Fibroblast of lung (primary cell): ENCODE results near the gene CIPC.

Experiments used
- CTCF ChIP-seq, 2 donors: IDR thresholded peaks in 1 of 2; conservative IDR thresholded peaks in 1 of 2; 1 replicate in 1 of 2; 2 replicates in 1 of 2; pipeline ENCODE4 v1.5.1; 2011 to 2012; ENCODE audit warnings: low read length in 2 of 2, control low read depth in 1 of 2, inconsistent platforms in 1 of 2, low read depth in 1 of 2, mild to moderate bottlenecking in 1 of 2
- EZH2 ChIP-seq: IDR thresholded peaks from 2 replicates; pipeline ENCODE4 v1.5.1; 2012; ENCODE audit warnings: low read length, control low read depth, mild to moderate bottlenecking; ENCODE audit errors: missing control alignments

DNA sequence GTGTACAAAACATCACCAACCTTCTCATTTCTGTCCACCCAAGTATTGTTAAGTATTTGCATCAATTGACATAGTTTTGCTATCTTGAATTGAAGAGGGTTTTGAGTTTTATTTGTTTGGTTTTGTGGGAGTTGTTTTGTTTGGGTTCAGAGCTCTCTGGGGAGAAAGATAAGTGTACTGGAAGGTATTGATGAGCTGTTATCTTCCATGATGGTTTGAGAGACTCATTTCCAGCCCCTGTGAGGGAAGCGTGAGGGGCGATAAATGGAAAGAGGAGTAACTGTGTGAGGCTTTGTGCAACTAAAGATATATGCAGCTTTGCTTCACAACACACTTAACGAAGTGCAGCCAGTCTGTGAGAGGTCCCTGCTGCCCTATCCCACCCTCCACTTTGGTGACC, 15.7 kb upstream of the CIPC start:
- TF ChIP-seq EZH2 (no peak), CTCF (conservative IDR thresholded peaks at IDR 0.05 in 1 of 2, IDR thresholded peaks at IDR 0.05 in 1 of 2; ENCODE audit: low read depth in 1 of 2, low read length in 2 of 2) (no peak)
